Stomach (tissue), 4 donors: Measurements from ENCODE around the gene PLA2G4A.

Source experiments
- CTCF ChIP-seq, 7 experiments: fragments of 450-650 bp in 4 of 7; fragments of 200-600 bp in 3 of 7; sonication (generic) in 3 of 7; IDR thresholded peaks; one replicate each; pipeline ENCODE4 v1.5.1; 2016 to 2019; ENCODE audit warnings: antibody characterized with exemption in 7 of 7, control low read depth in 2 of 7, mild to moderate bottlenecking in 1 of 7
- EP300 ChIP-seq: sonication (generic); formaldehyde crosslinking; IDR thresholded peaks from one replicate; pipeline ENCODE4 v1.6.1; 2017; ENCODE audit warnings: antibody characterized with exemption
- POLR2A ChIP-seq, 4 donors: fragments of 450-650 bp; IDR thresholded peaks; one replicate each; pipeline ENCODE4 v1.6.1; 2016; ENCODE audit warnings: antibody characterized with exemption in 4 of 4, control low read depth in 2 of 4, mild to moderate bottlenecking in 1 of 4, moderate library complexity in 1 of 4
- POLR2AphosphoS5 ChIP-seq, 3 donors: sonication (generic); formaldehyde crosslinking; IDR thresholded peaks; one replicate each; pipeline ENCODE4 v1.6.1; 2016; ENCODE audit warnings: antibody characterized with exemption in 3 of 3

- TF ChIP-seq CTCF (IDR thresholded peaks at IDR 0.05) (no peak), POLR2A (IDR thresholded peaks at IDR 0.05) (no peak), POLR2AphosphoS5 (IDR thresholded peaks at IDR 0.05) (peak; percentile 34 to 83 (median 39)), EP300 (peak; percentile 45)
Measured at GRCh38 chr1:186983327-186983726, 154.6 kb downstream of the PLA2G4A start.
